ENCODE data around the gene SCN5A. TPM values are rescaled to one million over a fixed set of nuclear protein-coding genes. Genes with fewer than 3 reads are reported as not detected.

The SCN5A gene
- total RNA-seq, 1 donor from 2014 or later: 3.3 TPM

DNA sequence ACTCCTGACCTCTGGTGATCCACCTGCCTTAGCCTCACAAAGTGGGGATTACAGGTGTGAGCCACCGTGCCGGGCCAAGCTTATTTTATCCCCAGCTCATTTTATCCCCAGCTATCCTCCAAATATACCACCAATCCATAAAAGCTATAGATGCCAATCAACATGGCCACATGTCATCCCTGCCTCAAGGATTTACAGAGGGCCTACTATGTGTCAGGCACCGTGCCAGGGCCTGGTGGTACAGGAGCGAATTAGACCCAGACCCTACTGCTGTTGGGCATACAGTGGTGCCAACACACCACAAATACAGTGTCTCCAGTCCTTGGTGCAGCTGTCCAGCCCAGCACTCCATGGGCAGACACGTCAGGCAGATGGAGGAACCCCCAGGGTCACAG, 73.4 kb downstream of the SCN5A start:
- no peak overlapping the region for H3K4me3 ChIP-seq (ENCODE audit: insufficient read depth, low read depth, low read length)
- Mint-ChIP-seq H3K4me1 (ENCODE audit: low read depth, unreplicated experiment) (no peaks in the 10 kb centered on the region), H3K36me3 (ENCODE audit: low read depth, unreplicated experiment) (peaks cover 2% of the 10 kb centered on the region), H3K27me3 (ENCODE audit: low read depth, unreplicated experiment) (peaks cover 12% of the 10 kb centered on the region), H3K9me3 (ENCODE audit: unreplicated experiment) (peaks cover 2% of the 10 kb centered on the region), H3K4me3 (ENCODE audit: unreplicated experiment) (no peak overlapping the region), H3K27ac (ENCODE audit: unreplicated experiment) (no peak overlapping the region)
- no peak overlapping the region for H3K9ac ChIP-seq (ENCODE audit: low read length)
- no peaks in the 10 kb centered on the region for H3K36me3 ChIP-seq (ENCODE audit: insufficient read depth, low read length)
- H3K79me2 ChIP-seq (ENCODE audit: insufficient read depth, low read length): no peaks in the 10 kb centered on the region
- no peaks in the 10 kb centered on the region for H3K4me1 ChIP-seq (ENCODE audit: insufficient read depth, low read length)
- no peak overlapping the region for H2AFZ ChIP-seq (ENCODE audit: low read depth, low read length)
- TF ChIP-seq EZH2 (IDR thresholded peaks at IDR 0.05; ENCODE audit: insufficient read depth, low read length): no peak
- TF ChIP-seq, protein P1, sequence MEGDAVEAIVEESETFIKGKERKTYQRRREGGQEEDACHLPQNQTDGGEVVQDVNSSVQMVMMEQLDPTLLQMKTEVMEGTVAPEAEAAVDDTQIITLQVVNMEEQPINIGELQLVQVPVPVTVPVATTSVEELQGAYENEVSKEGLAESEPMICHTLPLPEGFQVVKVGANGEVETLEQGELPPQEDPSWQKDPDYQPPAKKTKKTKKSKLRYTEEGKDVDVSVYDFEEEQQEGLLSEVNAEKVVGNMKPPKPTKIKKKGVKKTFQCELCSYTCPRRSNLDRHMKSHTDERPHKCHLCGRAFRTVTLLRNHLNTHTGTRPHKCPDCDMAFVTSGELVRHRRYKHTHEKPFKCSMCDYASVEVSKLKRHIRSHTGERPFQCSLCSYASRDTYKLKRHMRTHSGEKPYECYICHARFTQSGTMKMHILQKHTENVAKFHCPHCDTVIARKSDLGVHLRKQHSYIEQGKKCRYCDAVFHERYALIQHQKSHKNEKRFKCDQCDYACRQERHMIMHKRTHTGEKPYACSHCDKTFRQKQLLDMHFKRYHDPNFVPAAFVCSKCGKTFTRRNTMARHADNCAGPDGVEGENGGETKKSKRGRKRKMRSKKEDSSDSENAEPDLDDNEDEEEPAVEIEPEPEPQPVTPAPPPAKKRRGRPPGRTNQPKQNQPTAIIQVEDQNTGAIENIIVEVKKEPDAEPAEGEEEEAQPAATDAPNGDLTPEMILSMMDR (IDR thresholded peaks at IDR 0.05; ENCODE audit: insufficient read depth, low read depth, low read length): no peak
- no peaks in the 10 kb centered on the region for H3K27me3 ChIP-seq (ENCODE audit: insufficient read depth, low read length)
- DNase-seq (ENCODE audit: low read depth): no peak
- no peak overlapping the region for H3K4me2 ChIP-seq (ENCODE audit: low read length)
- no peaks in the 10 kb centered on the region for H4K20me1 ChIP-seq (ENCODE audit: insufficient read depth, low read length)
- H3K27ac ChIP-seq (ENCODE audit: low read depth, low read length): no peak overlapping the region
- H3K9me3 ChIP-seq (ENCODE audit: insufficient read depth, low read depth, low read length): peaks cover 4% of the 10 kb centered on the region
- no peak for FAIRE-seq

DNA sequence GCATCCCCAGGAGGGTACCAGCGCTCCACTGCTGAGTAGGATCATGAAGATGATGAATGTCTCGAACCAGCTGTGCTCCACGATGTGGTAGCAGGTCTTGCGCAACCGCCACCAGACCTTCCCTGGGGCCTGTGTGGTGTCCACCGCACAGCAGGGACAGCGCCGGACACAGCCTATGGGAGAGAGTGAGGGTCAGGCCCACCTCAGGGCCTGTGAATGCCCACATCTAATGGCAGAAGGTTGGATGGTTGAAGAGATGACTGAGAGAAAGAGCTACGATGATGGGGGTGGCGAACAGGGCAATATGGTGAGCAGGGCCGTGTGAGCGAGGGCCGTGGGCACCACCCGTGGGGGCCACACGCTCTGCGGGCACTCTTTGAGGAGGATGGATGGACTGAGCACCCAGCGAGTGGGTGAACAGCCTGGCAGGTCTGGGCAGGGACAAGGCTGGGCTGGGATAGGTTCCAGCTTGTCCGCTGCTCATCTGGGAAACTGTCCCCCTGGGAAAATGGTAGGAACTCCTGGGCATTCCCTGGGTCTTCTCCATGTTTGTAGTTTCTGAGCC, 74.1 kb downstream of the SCN5A start:
- Mint-ChIP-seq H3K9me3 (ENCODE audit: unreplicated experiment) (peaks cover 2% of the 10 kb centered on the region), H3K27me3 (ENCODE audit: low read depth, unreplicated experiment) (peaks cover 12% of the 10 kb centered on the region), H3K4me1 (ENCODE audit: low read depth, unreplicated experiment) (no peaks in the 10 kb centered on the region), H3K4me3 (ENCODE audit: unreplicated experiment) (no peak overlapping the region), H3K27ac (ENCODE audit: unreplicated experiment) (no peak overlapping the region), H3K36me3 (ENCODE audit: low read depth, unreplicated experiment) (peaks cover 2% of the 10 kb centered on the region)
- H3K27me3 ChIP-seq (ENCODE audit: insufficient read depth, low read length): no peaks in the 10 kb centered on the region
- no peak overlapping the region for H3K4me2 ChIP-seq (ENCODE audit: low read length)
- no peak for FAIRE-seq
- H3K79me2 ChIP-seq (ENCODE audit: insufficient read depth, low read length): no peaks in the 10 kb centered on the region
- no peak overlapping the region for H3K9ac ChIP-seq (ENCODE audit: low read length)
- no peak for TF ChIP-seq EZH2 (IDR thresholded peaks at IDR 0.05; ENCODE audit: insufficient read depth, low read length)
- TF ChIP-seq, protein P1 (IDR thresholded peaks at IDR 0.05; ENCODE audit: insufficient read depth, low read depth, low read length): no peak
- H3K36me3 ChIP-seq (ENCODE audit: insufficient read depth, low read length): no peaks in the 10 kb centered on the region
- H3K9me3 ChIP-seq (ENCODE audit: insufficient read depth, low read depth, low read length): peaks cover 4% of the 10 kb centered on the region
- H2AFZ ChIP-seq (ENCODE audit: low read depth, low read length): no peak overlapping the region
- H3K27ac ChIP-seq (ENCODE audit: low read depth, low read length): no peak overlapping the region
- H3K4me3 ChIP-seq (ENCODE audit: insufficient read depth, low read depth, low read length): no peak overlapping the region
- H4K20me1 ChIP-seq (ENCODE audit: insufficient read depth, low read length): no peaks in the 10 kb centered on the region
- no peaks in the 10 kb centered on the region for H3K4me1 ChIP-seq (ENCODE audit: insufficient read depth, low read length)
- DNase-seq (ENCODE audit: low read depth): no peak

DNA sequence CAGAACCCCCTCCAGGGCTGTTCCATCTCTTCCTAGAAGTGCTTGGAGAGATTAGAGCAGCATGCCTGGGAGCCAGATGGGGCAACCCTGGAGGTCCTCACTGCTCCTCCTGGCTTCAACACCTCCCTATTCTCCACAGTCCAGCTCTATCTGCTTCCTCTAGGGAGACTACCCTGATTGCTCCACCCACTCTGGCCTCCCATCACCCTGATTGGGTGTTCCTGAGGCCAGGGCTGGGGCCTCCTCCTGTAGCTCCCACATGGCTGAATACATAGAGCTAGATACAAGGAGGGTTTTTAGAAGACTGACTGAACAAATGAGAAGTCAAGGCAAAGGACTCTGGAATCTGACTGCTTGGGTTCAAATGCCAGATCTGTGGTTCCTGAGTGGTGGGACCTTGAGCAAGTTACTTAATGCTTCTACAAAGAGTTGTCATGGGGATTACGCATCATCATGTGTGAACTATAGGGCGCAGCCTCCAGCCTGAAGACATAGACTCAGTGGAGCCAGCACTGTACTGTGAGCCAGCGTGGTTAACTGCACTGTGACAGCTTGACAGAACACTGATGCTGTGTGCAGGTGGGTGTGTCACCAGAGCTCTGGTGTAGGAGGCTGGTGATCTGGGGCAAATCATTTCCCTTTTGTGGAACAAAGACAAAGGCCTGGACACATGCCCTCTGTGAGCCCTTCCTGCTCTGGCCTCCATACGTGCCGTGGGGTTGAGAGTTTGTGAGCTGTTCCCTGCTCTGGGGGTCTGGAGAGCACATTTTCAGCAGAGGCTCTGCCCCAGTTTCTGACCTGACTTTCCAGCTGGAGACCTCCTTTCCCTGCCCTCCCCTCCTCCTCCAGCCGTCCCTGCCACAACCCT, 74.8 kb downstream of the SCN5A start:
- FAIRE-seq: no peak
- no peak overlapping the region for H3K27ac ChIP-seq (ENCODE audit: low read depth, low read length)
- H3K36me3 Mint-ChIP-seq (ENCODE audit: low read depth, unreplicated experiment): peaks cover 2% of the 10 kb centered on the region

More for the DNA sequence above, 74.8 kb downstream of the SCN5A start:
- Mint-ChIP-seq H3K4me3 (ENCODE audit: unreplicated experiment) (no peak overlapping the region), H3K27ac (ENCODE audit: unreplicated experiment) (no peak overlapping the region), H3K27me3 (ENCODE audit: low read depth, unreplicated experiment) (peaks cover 12% of the 10 kb centered on the region), H3K4me1 (ENCODE audit: low read depth, unreplicated experiment) (no peaks in the 10 kb centered on the region), H3K9me3 (ENCODE audit: unreplicated experiment) (peaks cover 2% of the 10 kb centered on the region)
- TF ChIP-seq EZH2 (IDR thresholded peaks at IDR 0.05; ENCODE audit: insufficient read depth, low read length): no peak
- TF ChIP-seq, protein P1 (IDR thresholded peaks at IDR 0.05; ENCODE audit: insufficient read depth, low read depth, low read length): no peak
- Histone ChIP-seq H3K36me3 (ENCODE audit: insufficient read depth, low read length) (no peaks in the 10 kb centered on the region), H3K4me1 (ENCODE audit: insufficient read depth, low read length) (no peaks in the 10 kb centered on the region), H3K9me3 (ENCODE audit: insufficient read depth, low read depth, low read length) (peaks cover 4% of the 10 kb centered on the region), H4K20me1 (ENCODE audit: insufficient read depth, low read length) (no peaks in the 10 kb centered on the region), H3K9ac (ENCODE audit: low read length) (no peak overlapping the region), H3K79me2 (ENCODE audit: insufficient read depth, low read length) (no peaks in the 10 kb centered on the region), H3K4me2 (ENCODE audit: low read length) (no peak overlapping the region), H2AFZ (ENCODE audit: low read depth, low read length) (no peak overlapping the region), H3K27me3 (ENCODE audit: insufficient read depth, low read length) (no peaks in the 10 kb centered on the region), H3K4me3 (ENCODE audit: insufficient read depth, low read depth, low read length) (no peak overlapping the region)
- no peak for DNase-seq (ENCODE audit: low read depth)
